ENCODE data around the gene TCEAL3.
A peak's percentile ranks its signal among the peaks of the same experiment; 100 is the strongest.
"Not testable (repeated sequence)": the region's sequence is repeated elsewhere in the genome, so short reads cannot be mapped to it uniquely, and the experiment has no call there.

Gene TCEAL3, protein sequence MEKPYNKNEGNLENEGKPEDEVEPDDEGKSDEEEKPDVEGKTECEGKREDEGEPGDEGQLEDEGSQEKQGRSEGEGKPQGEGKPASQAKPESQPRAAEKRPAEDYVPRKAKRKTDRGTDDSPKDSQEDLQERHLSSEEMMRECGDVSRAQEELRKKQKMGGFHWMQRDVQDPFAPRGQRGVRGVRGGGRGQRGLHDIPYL

GRCh38 chrX:103607364-103608305 lies at the start of gene TCEAL3:
Gene TCEAL3, plus strand, starts transcription at chrX:103607963. Its CDS starts 1,102 bp downstream, at chrX:103609065.
- DNase-seq, result no peak

GRCh38 chrX:103560256-103560655 lies 47.5 kb upstream of the TCEAL3 start:
- DNase-seq, result no peak

DNA sequence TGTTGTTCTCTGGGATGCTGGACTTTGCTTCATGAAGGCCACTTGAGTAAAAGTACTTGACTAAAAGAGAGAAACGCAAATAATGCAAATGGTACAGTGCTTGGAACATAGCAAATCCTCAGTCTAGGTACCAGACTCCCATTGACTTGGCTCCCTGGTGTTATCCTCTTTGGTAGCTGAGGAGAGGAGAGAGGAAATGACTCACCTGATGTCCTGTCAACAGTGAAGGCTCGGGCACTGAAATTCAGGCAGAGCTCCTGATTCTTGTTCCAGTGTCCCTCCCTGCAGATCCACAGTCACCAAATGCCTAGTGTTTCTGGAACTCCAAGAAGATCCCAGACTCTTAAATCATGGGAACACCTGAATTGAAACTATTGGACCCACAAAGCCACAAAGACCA lies 45.0 kb upstream of the TCEAL3 start:
- no peak for DNase-seq

DNA sequence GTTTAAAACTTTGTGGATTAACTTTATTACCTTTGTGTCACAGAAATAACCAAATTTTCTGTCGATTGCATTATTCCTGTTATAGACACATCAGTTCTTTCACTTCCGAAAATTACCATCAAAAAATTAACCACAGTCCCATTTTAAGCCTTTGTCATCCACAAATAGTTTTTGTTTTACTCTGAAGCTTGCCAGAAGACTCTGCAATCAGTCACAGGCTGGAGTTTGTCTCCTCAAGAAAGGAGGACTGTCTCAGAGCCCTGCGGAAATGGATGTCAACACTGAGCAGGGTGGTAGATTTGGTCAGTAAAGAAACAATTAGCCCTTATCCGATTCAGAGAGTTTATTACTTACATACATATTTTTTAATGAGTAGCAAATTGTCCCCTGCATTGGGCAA lies 42.6 kb upstream of the TCEAL3 start:
- no peak for DNase-seq

DNA sequence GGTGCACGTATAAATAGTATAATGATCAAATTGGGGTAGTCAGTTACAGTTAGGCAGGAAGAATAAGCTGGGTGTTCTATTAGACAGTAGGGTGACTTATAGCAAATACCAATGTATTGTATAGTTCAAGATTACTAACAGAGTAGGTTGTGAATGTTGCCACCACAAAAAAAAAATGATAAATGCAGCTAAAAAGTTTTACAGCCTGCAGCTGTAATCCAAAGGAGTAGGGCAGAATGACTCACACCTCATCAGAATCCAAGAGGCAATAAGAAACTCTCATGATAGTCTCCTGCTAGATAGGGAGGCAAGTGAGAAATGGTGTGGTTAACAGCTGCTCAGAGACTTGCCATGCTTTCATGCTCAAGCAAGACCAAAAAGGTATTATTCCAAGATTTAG lies 42.0 kb upstream of the TCEAL3 start:
- DNase-seq, result no peak

- no peak for DNase-seq
These were observed 36.6 kb upstream of the TCEAL3 start for GRCh38 chrX:103571121-103571520.

- DNase-seq, result no peak
These were observed 36.0 kb upstream of the TCEAL3 start for GRCh38 chrX:103571726-103572125.

- no peak for DNase-seq
These were observed 34.6 kb upstream of the TCEAL3 start for GRCh38 chrX:103573202-103573601.

DNA sequence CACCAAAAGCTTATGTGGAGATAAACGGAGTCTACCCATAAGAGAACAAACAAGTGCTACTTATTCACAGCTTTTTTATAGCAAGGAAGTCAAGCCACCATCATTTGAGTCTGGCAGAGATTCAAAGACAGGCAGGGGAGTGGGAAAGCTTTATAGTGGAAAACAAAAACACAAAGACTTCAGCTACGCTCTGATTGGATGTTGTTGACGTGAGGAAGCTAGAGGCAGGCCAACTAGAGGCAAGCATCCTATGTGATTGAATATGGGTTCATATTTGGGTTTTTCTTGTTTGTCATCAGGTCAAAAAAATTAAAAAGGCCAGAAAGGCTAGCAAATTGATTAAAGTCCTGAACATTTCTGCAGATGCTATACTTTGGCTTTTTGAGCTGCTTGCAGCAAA lies 23.2 kb upstream of the TCEAL3 start:
- DNase-seq, result no peak

GRCh38 chrX:103585411-103586313 lies 22.1 kb upstream of the TCEAL3 start, which contains the start of gene TCEAL4:
Gene TCEAL4, plus strand, starts transcription at chrX:103585515. Its CDS starts 1,161 bp downstream, at chrX:103586676.
- peak; percentile 33 for DNase-seq

DNA sequence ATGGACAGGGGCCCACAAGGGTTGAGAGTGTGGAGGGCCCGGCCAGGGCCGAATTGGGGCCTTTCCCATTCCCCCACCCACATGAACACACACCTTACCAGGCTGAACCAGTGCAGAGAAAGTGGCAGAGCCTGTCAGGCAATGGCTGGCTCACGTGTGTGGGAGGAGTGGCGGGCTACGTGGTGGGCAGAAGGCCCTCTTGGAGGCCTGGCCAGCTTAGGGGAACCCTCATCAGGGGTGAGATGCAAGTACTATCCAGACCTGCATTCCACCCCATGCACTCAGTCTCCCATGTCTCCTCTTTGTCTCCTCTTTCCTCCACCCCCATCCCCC lies 21.5 kb upstream of the TCEAL3 start:
- DNase-seq, result no peak

DNA sequence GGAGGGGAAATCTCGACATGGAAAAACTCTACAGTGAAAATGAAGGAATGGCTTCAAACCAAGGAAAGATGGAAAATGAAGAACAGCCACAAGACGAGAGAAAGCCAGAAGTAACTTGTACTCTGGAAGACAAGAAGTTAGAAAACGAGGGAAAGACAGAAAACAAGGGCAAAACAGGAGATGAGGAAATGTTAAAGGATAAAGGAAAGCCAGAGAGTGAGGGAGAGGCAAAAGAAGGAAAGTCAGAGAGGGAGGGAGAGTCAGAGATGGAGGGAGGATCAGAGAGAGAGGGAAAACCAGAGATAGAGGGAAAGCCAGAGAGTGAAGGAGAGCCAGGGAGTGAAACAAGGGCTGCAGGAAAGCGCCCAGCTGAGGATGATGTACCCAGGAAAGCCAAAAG lies 21.1 kb upstream of the TCEAL3 start:
- DNase-seq, result no peak

DNA sequence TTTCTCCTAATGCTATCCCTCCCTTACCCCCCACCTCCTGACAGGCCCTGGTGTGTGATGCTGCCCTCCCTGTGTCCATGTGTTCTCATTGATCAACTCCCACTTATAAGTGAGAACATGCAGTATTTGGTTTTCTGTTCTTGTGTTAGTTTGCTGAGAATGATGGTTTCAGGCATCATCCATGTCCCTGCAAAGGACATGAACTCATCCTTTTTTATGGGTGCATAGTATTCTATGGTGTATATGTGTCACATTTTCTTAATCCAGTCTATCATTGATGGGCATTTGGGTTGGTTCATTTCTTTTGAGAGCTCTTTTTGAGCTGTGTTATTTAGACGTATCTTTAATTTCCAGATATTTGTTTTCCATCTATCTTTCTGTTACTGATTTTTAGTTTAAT lies 15.5 kb upstream of the TCEAL3 start:
- DNase-seq, result not testable (repeated sequence)

GRCh38 chrX:103595202-103595601 lies 12.6 kb upstream of the TCEAL3 start:
- DNase-seq, result not testable (repeated sequence)

GRCh38 chrX:103608306-103608963 lies 672 bp downstream of the TCEAL3 start:
- no peak for DNase-seq

DNA sequence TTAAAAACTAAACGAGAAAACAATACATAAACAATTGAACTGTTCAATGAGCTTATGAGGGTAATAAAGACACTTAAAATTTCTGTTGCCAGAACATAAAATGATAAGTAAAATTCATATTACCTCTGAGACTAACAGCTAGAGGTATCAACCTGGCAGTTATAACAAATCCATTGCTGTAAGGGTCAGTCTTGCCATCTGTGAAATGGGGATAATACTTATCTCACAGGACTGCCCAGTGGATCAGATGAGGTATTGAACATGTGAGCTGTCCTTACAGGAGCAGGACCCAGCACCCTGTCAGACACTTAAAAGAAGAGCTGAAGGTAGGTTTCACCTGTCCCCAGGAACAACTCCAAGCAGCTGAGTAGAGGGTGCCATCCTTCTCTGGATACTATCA lies 2.5 kb downstream of the TCEAL3 start:
- DNase-seq, result no peak

DNA sequence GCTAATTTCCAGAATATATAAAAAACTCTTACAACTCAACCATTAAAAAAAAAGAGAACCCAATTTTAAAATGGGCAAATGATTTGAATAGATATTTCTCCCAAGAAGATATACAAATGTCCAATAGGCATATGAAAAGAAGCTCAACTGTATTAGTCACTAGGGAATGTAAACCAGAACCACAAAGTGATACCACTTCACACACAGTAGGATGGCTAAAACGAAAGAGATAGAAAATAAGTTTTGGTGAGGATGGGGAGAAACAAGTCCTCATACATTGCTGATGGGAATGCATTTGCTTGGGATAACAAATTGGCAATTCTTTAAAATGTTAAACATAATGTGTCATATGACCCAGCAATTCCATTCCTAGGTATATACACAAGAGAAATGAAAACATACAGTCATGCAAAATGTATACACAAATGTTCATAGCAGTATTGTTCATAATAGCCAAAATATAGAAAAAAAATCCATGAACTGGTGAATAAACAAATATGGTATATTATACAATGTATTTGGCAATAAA lies 5.7 kb downstream of the TCEAL3 start:
- no peak for DNase-seq

DNA sequence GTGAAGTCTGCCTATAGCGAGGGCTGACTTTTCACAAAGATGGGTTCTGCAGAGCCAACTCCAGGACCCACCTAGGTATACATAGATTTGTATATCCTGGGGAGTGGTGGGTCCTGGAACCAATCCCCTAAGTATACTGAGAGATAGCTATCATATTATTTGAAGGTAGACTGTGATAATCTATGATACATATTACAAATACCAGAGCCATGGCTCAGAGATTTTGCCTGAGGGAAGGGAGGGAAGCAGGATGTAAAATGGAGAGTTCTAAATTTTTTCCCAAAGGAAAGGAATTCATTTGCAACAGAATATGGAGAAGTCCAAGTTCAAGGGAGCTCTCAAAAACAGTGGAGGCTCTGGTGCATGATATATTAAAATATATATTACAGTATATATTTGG lies 7.2 kb downstream of the TCEAL3 start:
- DNase-seq, result no peak

DNA sequence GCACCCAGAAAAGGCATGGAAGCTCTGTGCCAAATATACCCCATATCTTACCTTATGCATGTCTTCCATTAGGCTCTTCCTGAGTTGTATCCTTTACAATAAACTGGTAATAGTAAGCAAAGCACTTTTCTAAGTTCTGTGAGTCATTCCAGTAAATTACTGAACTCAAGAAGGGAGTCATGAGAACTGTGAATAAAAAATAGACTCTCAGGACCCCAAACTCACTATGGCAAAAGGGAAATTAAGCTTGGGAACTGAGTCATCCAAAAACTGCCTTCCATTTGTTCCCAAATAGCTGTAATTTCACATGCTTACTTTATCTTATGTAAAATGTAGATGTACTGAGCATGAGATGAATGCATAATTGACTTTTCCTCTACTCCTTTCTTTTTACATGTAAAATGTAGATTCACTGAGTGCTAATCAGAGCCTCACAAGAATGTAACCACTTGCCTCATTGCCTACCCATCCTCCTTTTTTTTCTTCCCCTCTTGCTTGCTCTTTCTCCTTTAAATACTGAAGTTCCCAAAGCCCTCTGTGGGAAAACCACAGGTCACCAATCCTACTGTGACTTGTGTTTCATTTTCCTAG lies 8.1 kb downstream of the TCEAL3 start:
- DNase-seq, result no peak

DNA sequence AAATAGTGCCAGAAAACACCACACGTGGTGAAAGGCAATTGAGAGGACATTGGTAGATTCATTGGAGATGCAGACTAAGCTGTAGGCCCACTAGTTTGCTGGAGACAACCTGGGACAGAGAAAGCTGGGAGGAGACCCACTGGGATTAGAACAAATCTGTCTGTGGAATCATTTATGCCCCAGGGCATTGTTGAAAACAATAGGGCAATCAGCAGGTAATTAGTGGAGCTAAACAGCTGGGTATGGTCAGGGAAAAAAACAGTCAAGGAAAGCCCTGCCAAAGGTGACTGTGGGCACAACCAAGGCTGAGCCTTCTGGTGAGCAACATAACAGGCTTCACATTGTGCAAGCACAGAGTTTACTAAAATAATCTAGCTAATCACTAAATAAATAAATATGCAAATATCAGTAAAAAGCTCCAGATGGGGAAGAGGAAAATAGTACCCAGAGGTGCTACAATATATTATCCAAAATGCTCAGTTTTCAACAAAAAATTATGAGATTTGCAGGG lies 9.0 kb downstream of the TCEAL3 start:
- DNase-seq, result no peak

GRCh38 chrX:103624111-103624510 lies 16.3 kb downstream of the TCEAL3 start:
- DNase-seq, result no peak

DNA sequence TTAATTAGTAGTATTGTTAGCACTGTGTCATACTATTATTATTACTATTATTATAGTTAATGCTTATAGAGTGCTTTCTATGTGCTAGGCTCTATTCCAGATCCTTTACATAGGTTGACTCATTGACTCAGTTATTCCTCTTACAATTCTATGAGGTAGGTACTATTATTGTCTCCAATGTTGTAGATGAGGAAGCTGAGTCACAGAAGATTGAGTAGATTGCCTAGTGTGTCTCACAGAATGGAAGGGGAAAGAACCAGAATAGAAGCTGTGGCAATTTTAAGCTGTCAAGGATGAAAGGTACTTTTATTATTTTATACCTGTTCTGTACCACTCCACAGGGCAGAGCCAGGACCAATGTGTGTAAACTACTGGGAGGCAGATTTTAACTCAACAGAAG lies 19.1 kb downstream of the TCEAL3 start:
- DNase-seq, result no peak
